CMK (cell line): ENCODE measurements around the gene APLP2.
"Not testable (repeated sequence)": the region's sequence is repeated elsewhere in the genome, so short reads cannot be mapped to it uniquely, and the experiment has no call there.

Experiments
- DNase-seq: peaks from one replicate; pipeline ENCODE4 v3.0.0-alpha.2; 2010; ENCODE audit warnings: low read depth

APLP2 gene

GRCh38 chr11:130069659-130070108, at the start of gene APLP2:
Gene APLP2 (plus strand): TSS chr11:130069894. CDS start chr11:130069978, 84 bp downstream.
- peak; percentile 98 for DNase-seq

DNA sequence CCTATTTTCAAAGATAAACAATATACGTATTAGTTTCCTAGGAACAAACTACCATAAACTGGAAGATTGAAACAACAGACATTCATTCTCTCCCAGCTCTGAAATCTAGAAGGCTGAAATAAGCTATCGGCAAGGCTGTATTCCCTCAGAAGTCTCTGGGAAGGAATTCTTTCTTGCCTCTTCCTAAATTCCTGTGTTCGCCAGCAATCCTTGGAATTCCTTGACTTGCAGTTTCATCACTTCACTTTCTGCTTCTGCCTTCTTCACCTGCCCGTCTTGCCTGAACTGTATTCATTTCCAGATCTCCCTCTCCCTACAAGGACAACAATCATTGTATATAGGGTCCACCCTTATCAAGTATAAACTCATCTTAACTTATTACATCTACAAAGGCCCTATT, 49.4 kb upstream of the APLP2 start:
- DNase-seq, result no peak

DNA sequence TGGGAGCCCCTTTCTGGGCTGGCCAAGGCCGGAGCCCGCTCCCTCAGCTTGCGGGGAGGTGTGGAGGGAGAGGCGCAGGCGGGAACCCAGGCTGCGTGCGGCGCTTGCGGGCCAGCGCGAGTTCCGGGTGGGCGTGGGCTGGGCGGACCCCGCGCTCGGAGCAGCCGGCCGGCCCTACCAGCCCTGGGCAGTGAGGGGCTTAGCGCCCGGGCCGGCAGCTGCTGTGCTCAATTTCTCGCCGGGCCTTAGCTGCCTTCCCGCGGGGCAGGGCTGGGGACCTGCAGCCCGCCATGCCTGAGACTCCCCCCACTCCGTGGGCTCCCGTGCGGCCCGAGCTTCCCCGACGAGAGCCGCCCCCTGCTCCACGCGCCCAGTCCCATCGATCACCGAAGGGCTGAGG, 48.1 kb upstream of the APLP2 start:
- not testable (repeated sequence) for DNase-seq

DNA sequence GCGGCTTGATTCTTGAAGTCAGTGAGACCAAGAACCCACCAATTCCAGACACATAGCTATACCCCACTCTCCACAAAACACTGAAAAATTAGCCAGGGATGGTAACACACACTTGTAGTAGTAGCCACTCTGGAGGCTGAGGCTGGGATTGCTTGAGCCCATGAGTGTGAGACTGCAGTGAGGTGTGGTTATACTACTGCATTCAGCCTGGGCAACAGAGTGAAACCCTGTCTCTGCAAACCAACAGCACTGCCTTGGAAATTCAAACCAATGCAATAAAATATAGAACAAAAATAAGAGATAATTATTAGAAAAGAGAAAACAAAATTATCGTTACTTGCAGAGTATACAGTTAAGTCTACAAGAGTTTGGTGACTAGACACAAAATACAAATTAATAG, 46.9 kb upstream of the APLP2 start:
- DNase-seq, result no peak

DNA sequence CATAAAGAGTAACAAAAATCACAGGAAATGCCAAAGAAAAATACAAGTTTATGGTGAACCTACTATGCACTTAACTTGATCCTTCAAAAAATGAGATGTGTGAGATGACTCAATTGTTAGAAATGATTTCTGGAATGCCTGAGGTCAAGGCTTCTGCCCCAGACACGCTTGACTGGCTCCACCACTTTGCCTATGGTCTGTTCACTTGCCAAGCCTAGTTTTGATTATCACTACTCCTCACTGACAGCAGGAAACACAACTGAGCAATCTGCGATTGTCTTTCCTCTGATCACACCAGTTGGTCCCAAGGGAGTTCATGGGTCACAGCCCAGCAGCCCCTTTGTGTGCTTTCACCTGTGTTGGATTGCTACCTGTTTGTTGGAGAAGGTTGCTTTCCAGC, 46.5 kb upstream of the APLP2 start:
- no peak for DNase-seq

- DNase-seq, result no peak
Measured at GRCh38 chr11:130024361-130024760, 45.3 kb upstream of the APLP2 start.

DNA sequence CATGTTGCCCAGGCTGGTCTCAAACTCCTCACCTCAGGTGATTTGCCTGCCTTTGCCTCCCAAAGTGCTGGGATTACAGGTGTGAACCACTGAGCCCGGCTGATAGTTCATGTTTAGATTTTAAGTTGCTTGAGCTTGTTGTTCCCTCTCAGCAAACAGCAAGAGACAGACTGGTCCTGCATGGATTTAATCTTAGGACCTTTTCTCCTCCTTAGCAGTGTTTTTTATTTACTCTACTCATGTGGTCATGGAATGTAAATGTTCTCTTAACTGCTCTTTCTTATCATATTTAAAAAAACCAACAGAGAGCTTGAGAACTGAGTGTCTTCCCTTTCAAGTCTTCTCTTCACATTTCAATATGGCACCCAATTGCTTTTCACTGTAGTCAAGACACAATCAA, 44.3 kb upstream of the APLP2 start:
- DNase-seq, result no peak

GRCh38 chr11:130029137-130029536, 40.6 kb upstream of the APLP2 start:
- DNase-seq, result no peak

DNA sequence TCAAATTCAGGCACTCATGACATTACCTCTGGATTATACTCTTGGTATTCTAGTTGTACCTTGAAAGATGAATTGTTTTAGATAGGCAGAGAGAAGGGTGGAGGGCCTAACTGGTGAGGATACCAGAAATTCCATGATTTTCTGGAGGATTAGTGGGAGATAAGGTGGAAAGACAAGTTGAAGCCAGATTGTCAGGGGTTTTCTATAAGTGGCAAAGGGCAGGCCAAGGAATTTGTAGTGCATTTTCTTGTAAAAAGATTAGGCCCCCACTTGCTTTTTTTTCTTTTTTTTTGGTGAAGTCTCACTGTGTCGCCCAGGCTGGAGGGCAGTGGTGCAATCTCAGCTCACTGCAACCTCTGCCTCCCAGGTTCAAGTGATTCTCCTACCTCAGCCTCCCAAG, 38.6 kb upstream of the APLP2 start:
- no peak for DNase-seq

- DNase-seq, result no peak
Measured at GRCh38 chr11:130031945-130032344, 37.7 kb upstream of the APLP2 start.

DNA sequence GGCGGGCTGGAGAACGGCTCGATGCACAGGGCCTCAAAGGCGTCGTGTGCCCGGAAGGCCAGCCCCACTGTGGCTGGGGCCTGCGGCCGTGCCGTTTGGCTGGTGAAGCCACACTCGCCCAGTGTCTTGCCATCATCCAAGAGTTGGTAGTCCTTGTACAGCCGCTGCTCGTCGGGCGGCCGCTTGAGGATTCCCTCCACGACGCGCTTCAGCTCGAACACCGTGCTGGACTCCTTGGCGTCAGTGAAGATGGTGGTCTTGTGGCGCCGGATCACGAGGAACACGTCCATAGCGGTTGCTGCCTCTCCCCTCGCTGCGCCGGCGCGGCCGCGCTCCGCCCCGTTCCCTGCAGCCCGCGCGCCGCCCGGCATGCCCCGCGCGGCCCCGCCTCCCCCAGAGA, 36.8 kb upstream of the APLP2 start:
- no peak for DNase-seq

DNA sequence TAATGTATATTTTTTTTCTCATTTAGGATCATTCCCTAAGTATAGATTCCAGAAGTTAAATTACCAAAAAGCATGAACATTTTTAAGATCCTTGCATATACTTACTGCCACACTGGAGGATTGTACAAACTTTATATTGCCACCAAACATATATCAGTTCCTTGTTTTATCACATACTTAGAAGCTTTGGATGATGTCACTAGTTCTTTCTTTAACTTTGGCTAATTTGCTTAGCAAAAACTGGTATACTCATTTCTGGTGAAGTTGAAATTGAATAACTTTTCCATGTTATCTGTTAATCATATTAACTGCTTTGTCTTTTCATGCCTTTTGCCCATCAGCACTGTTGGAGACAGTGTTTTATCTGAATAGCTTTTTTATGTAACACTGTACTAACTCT, 35.5 kb upstream of the APLP2 start:
- no peak for DNase-seq

GRCh38 chr11:130037058-130037457, 32.6 kb upstream of the APLP2 start:
- no peak for DNase-seq

GRCh38 chr11:130037881-130038585, 31.7 kb upstream of the APLP2 start:
- DNase-seq, result no peak

DNA sequence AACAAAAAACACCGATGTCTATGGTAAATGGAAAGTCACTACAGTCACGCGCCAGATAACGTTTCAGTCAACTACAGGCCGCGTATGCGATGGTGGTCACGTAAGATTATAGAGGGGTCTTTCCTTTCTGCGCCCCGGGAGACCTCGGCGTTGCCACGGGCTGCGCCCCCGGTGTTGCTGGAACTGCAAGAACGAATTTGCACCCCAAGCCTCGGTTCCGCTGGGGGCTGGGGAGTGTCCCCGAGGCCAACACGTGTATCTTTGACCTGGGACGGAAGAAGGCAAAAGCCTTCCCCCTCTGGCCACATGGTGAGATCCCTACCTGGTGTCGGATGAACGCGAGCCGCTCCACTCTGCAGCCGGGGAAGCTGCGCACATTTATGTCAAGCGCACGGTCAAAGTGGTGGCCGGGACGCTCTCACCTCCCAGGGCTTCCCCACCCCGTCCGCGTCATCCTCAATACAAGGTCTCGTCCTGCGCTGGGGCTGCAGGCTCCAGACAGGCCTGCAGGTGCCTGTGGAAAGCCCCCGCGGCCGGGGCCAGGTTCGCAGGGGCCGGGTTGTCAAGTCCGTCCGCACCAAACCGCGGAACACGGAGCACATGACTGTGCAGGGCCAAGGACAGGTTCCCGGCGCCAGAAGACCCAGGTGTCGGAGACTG, 29.3 kb upstream of the APLP2 start:
- no peak for DNase-seq

DNA sequence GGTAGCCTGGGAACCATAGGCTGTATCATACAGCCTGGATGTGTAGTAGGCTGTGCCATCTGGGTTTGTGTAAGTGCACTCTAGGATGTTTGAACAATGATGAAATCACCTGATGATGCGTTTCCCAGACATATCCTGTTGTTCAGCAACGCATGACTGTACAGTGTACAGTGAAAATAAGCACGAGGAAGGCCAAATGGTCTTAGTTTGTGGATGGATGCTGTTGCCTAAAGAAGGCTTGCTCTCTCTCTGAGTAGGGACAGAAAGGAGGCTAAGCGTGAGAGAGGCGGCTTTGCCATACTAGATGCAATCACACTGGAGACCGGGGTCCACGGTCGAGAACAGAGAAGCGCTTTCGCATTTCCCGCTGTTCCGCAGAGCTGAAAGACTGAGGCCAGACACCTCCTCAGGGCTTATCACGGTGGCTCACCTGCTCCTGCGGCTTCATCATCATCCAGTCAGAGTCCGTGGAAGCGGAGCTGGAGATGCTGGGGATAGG, 27.6 kb upstream of the APLP2 start:
- DNase-seq, result no peak

DNA sequence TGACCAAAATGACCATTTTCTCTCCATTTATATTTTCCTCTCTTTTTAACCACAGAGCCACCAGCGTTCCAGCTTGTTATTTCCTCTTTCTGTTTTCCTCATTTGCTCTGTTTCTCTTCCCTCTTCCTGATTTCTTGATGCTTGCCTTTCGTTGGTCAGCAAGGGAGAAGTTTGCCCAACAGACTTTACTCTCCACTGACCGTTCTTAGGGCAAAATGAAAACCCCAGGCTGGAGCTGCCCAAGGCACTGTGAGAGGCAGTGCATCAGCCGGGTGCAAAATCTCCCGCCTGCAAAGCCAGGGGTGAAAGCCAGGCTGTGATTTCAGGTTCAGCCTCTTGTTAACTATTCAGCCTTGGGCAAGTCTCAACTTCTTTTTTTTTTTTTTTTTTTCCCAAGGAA, 26.1 kb upstream of the APLP2 start:
- no peak for DNase-seq

DNA sequence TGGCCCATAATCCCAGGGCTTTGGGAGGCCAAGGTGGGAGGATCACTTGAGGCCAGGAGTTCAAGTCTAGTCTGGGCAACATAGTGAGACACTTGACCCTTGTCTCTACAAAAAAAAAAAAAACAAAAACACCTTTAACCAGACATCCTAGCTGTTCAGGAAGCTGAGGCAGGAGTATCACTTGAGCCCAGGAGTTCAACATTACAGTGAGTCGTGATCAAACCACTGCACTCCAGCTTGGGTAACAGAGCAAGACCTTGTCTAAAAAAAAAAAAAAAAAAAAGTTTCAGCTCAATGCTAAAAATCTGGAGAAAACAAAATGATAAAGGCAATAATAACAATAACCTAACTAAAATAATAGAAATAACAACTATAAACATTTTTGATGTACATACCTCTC, 22.6 kb upstream of the APLP2 start:
- DNase-seq, result no peak

- DNase-seq, result no peak
Measured at GRCh38 chr11:130049328-130049771, 20.3 kb upstream of the APLP2 start.

DNA sequence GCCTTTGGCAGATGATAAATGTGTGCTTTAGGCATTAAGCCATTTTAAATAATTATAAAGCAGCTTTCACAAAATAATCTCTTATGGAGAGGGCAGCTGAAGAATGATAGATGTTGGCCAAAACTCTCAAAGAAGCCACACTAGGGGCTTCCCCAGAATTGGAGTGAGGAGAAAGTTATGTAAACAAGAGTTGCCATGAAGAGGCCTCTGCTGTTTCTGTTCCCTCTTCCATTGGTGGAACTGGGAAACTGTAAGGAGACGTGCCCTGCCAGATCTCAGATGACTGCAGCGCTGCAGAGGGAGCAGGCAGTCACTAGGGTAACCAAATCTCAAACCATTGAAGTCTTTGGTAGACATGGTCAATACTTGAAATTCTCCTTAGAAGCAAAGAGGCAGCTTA, 19.4 kb upstream of the APLP2 start:
- no peak for DNase-seq

GRCh38 chr11:130051082-130051481, 18.6 kb upstream of the APLP2 start:
- DNase-seq, result no peak

DNA sequence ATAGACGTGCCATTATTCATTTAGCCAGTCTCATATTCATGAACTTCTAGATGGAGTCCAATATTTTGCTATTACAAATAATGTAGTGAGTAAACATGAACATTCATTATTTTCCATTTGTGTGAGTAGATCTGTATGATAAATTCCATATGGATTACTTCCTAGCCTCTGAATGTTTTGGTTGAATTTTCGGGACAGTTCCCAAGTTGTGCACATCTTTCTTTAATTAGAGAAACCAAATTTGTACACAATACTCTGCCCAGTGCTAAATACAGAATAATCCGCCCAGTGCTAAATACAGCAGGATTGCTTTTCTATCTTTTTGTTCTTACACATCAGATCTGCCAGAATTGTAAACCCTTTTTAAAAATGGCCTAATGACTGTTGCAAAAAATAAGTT, 17.1 kb upstream of the APLP2 start:
- DNase-seq, result no peak

- no peak for DNase-seq
Measured at GRCh38 chr11:130054966-130055365, 14.7 kb upstream of the APLP2 start.

GRCh38 chr11:130055617-130056016, 14.1 kb upstream of the APLP2 start:
- no peak for DNase-seq
